ENCODE results near the gene NSMF.

Gene NSMF

GRCh38 chr9:137445930-137446431, 13.2 kb downstream of the NSMF start:
- no peak for DNase-seq (ENCODE audit: low read depth)

- peak; percentile 91 for DNase-seq (ENCODE audit: low read depth)
Observed at GRCh38 chr9:137445275-137445807, 13.8 kb downstream of the NSMF start.

- no peak for DNase-seq (ENCODE audit: low read depth)
Observed at GRCh38 chr9:137444106-137444790, 14.9 kb downstream of the NSMF start.

GRCh38 chr9:137441935-137442321, 17.2 kb downstream of the NSMF start:
- no peak for DNase-seq (ENCODE audit: low read depth)

GRCh38 chr9:137441289-137441934, 17.7 kb downstream of the NSMF start, which contains the start of gene ENTPD8:
ENTPD8 (minus strand) TSS chr9:137441357; CDS start chr9:137438285, 3,072 bp downstream.
- DNase-seq (ENCODE audit: low read depth), result peak; percentile 34

- no peak for DNase-seq (ENCODE audit: low read depth)
Observed at GRCh38 chr9:137439158-137439714, 19.9 kb downstream of the NSMF start.

GRCh38 chr9:137438591-137439157, 20.5 kb downstream of the NSMF start:
- no peak for DNase-seq (ENCODE audit: low read depth)

GRCh38 chr9:137437691-137438590, 21.2 kb downstream of the NSMF start:
- DNase-seq (ENCODE audit: low read depth), result no peak

- DNase-seq (ENCODE audit: low read depth), result no peak
Observed at GRCh38 chr9:137436761-137437600, 22.2 kb downstream of the NSMF start.

GRCh38 chr9:137435980-137436760, 23.0 kb downstream of the NSMF start:
- peak; percentile 93 for DNase-seq (ENCODE audit: low read depth)

GRCh38 chr9:137435381-137435891, 23.7 kb downstream of the NSMF start:
- DNase-seq (ENCODE audit: low read depth), result no peak

GRCh38 chr9:137434498-137435380, 24.4 kb downstream of the NSMF start:
- DNase-seq (ENCODE audit: low read depth), result no peak

GRCh38 chr9:137433916-137434431, 25.2 kb downstream of the NSMF start:
- no peak for DNase-seq (ENCODE audit: low read depth)

GRCh38 chr9:137433349-137433915, 25.7 kb downstream of the NSMF start:
- DNase-seq (ENCODE audit: low read depth), result no peak

- no peak for DNase-seq (ENCODE audit: low read depth)
Observed at GRCh38 chr9:137432687-137433348, 26.3 kb downstream of the NSMF start.

GRCh38 chr9:137431416-137431931, 27.7 kb downstream of the NSMF start:
- no peak for DNase-seq (ENCODE audit: low read depth)

Measured in ELR (cell line).